SKM-1 treated with dmso at 0.1 percent for 144 hours (cell line): ENCODE results near the gene ZNFX1.
A peak's percentile ranks its signal among the peaks of the same experiment; 100 is the strongest.

Experiments
- DNase-seq: peaks from one replicate; lab custom pipeline; 2025; ENCODE audit not compliant: unreplicated experiment; lab: John Stamatoyannopoulos, UW

Gene ZNFX1

DNA sequence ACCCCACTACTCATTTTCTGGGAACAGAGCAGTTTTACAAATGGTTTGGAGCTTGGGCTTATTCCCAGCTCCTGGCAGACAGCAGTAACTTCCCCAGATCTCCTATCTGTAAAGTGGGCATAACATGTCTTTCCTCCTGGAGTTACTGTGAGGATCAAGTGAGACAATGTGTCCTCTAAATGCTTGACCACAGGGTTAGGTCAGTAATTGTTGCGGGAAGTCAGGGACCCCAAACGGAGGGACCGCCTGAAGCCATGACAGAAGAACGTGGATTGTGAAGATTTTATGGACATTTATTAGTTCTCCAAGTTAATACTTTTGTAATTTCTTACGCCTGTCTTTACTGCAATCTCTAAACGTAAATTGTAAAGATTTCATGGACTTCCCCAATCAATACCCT is 15.3 kb upstream of the ZNFX1 start:
- DNase-seq = no peak

DNA sequence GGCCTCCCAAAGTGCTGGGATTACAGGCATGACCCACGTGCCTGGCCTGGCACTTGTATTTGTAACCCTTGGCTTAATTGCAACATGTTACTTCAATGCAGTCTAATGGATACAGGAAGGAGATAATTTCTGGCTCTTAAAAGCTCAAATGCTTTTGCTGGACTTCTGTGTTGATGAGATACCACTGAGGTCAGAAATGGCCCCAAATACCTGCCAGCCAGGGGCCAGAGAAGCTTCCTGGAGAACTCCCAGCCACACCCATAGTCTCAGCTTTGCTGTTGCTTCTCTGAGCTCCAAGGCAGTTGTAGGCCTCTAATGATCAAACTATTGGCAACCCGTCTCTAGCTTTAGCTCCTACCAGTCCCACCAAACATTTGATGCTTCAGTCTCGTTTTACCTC is 14.2 kb upstream of the ZNFX1 start:
- no peak for DNase-seq

DNA sequence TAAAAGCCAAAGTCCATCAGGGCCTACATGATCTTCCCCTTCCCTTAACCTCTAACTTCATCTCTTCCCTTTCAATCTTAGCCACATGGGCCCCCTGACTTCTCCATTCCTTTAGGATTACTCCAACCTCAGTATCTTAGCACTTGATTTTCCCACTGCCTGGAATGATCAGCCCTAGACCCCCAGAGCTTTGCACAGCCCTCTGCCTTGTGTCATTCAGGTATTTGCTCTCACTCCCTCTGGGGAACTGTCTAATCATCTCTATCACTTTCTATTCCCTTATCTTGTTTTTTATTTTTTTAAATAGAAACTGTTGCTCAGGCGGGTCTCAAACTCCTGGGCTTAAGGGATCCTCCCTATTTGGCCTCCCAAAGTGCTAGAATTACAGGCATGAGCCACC is 13.3 kb upstream of the ZNFX1 start:
- no peak for DNase-seq

DNA sequence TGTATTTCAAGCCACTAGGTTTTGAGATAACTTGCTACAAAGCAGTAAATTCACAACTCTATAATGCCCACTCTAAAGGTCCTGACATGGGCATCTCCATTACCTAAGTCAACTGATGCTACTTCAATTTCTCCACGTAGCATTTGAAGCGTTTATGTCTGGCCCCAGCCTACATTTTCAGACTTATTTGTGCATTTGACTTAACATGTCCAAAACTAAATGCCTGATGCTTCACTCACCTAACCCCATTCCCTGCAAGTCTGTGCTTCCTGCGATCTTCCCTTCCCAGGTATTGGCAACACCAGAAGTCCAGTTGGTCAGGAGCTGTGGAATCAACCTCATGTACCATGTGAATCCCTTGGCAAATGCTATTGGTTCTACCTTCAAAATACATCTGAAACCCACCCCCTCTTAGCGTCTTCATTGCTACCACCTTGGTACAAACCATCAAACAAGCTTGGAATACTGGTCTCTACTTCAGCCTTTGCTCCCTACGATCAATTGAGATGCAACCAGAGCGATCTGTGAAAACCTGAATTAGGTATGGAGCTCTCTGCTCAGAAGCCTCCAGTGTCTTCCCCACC is 12.8 kb upstream of the ZNFX1 start:
- no peak for DNase-seq

DNA sequence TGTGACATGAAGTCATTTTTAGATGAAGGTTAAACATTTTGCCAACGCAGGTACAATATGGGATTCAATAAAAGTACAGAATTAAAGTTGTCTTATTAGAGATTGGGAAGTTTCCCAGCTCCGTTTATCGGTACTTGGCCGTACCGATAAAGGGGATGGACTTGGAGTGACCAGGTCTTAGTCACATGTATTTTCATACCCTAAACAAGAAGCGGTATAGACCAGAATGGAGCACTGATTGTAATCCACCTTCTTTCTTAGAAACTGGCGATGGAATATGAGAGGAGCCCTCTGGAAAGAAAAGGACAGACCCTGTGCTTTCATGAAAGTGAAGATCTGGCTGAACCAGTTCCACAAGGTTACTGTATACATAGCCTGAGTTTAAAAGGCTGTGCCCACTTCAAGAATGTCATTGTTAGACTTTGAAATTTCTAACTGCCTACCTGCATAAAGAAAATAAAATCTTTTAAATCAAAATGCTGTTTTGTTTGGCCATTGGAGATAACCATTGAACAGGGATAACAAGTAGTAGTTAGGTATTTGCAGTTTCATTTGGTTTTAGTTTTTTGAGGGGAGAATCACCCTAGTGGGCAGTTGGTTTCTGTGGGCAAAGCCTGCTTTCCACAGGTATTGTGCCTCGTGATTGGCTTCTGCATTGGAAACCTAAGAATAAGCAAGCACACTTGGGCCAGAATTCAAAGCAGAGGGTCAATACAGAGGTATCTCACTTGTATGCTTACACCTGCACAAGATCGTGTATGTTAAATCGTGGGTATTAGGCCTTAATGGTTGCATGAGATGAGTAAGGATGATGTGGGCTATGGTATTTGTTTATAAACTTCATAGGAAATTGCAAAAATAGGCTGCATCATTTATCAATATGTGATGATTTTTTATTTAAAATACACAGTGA is 11.2 kb upstream of the ZNFX1 start:
- no peak for DNase-seq

DNA sequence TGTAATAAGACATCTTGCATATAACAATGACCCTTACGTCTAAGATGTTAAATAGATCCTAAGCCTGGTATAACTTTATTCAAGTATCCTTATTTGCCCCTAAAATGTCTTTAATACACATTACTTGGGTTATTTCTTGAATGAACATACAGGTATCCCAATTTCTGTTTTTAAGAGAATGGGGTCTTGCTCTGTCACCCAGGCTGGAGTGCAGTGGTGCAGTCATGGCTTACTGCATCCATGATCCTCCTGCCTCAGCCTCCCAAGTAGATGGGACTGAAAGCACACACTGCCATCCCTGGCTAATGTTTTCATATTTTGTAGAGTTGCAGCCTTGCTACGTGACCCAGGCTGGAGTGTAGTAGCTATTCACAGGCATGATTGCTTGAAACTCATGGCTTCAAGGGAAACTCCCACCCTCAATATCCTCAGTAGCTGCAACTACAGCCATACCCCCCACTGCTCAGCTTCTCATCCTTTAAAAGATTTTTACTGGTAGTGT is 10.4 kb upstream of the ZNFX1 start:
- no peak for DNase-seq

DNA sequence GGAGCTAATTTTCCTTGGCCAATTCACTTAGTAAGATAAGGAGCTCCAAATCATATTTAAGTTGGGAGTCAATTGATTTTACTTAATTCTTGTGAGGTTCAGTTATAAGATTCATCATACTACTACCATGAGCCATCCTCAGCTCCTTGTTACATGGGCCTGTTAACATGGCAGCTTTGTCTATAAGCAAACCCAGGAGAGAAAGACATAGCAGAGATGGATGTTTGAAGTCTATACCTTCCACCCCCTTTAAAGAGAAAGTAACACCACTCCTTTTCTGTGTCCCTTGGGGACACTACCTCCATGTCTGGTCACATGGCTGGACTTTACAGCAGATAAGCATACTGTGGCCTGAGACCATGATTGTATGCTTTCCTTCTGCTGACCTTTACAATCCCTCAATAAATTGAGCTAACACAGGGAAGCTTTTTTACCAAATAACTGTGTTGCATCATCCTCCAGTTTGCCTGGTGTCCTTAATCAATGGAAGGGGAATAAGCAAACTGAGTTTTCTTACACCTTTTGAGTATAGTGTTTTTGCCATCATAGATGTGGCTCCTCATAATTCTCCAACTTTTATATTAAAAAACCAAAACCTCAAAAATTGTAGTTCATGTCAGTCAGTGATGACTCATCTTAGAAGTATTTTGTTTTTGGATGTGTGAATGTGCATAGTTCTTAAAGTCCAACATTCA is 9.8 kb upstream of the ZNFX1 start:
- no peak for DNase-seq

DNA sequence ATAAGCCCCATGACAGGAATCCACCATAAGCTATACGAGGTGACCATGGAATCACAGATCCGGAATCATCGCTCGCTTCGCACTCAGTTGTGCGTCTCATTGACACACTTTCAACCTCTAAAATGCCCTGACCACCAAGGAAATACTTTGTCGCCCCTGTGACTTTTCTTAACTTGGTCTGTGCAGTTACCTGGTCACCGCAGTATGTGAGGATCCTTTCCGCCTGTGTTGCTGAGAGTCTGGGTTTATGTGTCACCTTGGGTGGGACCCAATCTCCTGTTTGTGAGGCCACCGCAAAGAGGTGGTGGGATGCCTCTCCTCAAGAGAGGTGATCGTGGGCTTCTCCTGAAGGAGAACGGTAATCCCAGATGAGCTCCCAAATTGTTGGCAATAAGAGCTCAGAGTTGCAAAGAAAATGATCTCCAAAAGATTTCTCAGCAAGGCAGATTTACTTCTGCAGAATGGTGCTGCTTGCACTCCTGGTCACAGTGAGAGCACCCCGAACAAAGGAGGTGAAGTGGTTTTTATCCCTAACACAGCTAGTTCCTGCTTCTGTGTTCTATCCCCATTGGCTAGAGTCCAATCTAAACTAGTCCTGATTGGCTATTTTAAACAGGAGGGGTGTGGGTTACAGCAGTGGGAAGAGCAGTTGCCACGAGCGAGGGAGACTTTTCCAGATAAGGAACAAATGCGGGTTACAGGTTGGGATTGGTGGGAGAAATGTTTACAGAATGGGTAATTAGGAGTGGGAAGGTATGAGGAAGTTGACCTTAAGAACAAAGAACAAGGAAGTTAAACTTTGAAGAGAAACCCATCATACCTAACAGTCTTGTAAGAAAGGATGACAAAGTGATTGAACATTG is 9.1 kb upstream of the ZNFX1 start:
- DNase-seq = peak; percentile 72

DNA sequence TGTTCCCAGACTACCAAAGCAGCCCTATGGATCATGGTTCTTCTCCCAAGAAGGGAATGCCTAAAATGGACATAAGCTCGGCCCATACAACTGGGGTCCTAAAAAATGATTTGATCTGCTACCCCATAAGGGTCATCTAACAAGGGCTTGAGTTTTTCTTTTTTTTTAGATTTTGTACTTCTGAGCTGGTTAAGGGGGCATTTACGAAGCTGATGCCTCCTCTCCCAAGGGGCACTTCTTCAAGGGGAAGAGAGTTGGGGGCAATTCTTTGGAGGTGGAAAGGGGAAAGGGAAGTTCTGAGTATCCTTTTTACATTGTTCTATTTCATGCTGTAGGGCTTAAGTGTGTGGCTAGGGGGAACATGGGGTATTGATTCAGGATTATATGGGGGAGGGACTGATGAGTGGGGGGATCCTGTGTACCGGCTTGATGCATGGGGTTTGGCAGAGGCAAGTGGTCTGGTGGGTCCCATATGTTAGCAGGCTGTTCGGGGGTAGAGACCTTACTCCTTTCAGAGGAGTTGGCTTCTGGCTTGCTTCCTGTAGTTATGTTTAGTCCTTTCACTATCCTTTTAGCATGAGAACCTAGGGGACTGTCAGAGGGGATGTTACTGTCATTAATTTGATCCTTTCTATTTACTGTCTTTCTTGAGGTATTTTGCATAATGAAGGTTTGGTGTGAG is 8.1 kb upstream of the ZNFX1 start:
- DNase-seq = no peak

DNA sequence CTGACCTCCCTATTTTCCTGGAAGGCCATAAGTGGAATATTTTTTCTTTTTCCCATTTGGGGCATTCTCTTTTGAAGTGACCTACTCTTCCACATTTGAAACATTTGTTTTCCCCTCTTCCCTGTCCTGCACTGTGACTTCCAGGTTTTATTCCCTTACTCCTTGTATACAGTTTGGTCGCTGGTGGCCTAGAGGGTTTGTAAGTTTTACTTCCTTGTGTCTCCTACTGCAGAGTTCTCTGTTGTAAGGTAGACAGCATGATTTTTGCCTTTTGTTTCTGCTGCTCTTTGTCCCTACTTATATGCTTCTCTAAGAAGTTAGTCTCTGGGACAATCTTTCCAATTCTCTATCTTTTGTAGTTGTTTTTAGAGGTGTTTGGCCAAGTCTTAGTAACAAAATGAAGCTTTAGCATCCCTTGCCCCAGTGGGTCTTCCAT is 7.4 kb upstream of the ZNFX1 start:
- DNase-seq = no peak

DNA sequence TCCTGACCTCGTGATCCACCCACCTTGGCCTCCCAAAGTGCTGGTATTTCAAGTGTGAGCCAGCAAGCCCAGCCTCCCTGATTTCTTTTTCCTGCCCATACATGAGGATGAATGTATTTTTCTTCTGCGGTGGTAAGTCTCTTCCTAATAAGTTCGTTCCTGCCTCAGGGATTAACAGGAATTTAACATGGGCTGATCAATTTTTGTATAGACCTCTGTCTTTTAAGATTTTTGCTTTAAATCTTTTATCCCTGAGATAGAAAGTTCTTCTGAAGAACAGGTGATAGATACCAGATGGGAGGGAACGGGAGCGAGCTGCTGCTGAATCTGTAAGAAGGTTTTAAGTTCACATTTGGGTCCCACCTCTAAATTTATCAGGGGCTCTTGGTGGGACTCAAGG is 7.0 kb upstream of the ZNFX1 start:
- no peak for DNase-seq

DNA sequence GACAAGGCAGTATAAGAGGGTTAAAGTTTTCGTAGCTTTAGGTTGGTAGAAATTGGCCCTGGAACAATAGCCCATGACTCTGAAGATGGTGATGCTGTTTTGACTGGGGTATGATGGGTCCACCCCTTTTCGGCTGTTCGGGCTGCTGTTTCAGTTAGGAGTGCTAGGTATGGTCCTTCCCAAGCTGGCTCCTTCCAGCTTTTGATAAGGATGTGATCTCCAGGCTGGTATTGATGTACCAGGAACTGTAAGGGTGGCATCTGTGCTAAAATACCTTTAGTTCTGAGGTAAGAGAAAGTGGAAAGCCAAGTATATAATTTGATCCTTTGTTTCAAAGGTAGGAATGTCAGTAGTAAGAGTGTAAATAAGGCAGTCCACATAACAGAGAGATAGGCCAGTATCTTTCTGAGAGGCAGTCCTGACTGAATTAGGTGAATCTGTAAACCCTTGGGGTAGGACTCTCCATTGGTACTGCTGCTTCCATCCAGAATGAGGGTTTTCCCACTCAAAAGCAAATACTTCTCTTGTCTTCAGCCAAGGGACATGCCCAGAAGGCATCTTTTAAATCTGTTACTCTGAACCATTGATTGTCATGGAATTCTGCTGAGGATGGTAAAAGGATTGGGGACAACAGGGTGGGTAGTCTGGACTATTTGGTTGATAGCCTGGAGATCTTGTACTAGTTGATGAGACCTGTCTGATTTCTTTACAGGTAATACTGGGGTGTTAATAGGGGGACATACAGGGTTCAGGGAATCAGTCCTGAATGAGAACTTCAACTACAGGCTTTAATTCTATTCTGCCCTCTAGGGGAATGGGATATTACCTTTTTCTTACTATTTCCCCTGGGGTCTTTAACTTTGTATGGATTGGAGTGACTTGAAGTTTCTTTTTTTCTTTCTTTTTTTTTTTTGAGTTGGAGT is 6.1 kb upstream of the ZNFX1 start:
- no peak for DNase-seq

DNA sequence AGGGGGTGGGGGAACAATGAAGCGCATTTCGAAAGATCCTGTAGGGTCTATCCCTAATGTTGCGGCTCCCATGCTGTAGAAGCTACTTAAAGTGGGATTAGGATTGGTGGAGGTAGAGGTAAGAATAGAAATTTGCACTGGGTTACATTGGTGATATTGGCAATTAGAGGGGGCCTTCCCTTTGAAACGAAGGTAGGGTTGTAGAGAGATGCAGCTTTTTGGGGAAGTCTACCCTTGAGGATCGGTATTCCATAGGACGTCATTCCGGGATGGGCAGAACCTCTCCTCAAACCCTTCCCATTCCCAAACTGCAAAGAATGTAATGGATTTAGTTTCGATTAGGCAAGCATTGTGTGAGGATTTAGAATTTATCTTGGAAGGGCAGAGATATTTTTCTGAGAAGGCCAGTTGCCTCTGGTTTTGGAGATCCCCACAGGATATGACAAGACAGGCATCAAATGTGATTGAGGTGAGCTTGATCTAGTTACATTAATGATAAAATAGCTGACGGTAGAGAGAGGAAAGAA is 5.4 kb upstream of the ZNFX1 start:
- no peak for DNase-seq

DNA sequence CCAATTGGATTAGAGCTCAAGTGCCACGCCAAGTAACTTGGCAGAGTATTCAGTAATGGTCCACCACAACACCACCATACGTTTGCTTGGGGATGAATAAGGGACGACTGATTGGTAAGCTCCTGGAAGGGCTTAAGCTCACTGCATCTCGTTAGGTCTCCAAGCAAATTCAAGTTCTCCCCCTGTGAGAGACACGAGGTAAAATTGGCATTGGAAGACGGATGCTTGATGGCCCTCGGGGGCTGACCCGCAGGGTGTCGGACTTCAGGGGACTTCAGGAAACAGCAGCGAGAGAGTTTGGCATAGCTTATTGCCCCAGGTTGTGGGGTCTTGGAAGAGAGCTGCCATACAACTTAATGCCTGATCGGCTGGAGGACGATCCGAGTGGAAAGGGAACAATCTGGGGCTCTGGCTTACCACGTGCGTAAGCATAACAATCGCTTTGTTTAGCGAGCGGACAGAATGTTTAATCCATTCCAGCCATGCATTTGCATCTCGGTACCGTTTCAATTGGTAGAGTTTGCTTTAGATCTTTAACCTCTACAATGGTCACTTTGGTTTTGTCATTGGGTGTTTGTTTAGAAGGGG is 4.8 kb upstream of the ZNFX1 start:
- DNase-seq = no peak

DNA sequence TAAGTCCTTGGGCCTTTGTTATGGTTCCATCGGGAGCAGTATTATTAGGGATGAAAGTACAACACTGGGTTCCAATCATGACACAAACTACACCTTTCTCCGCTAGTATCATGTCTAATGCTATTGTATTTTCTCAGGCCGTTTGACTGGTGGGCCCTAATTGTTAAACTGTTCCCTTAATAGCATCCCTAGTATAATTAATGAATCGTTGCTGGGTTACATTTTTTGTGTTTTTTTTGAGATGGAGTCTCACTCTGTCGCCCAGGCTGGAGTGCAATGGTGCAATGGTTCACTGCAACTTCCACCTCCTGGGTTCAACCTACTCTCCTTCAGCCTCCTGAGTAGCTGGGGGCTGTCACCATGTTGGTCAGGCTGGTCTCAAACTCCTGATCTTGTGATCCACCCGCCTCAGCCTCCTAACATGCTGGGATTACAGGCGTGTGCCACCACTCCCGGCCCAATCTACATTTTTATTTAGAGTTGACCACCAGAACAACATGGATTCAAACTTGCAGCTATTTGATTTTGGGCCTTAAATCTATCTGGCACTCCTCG is 4.1 kb upstream of the ZNFX1 start:
- DNase-seq = no peak

DNA sequence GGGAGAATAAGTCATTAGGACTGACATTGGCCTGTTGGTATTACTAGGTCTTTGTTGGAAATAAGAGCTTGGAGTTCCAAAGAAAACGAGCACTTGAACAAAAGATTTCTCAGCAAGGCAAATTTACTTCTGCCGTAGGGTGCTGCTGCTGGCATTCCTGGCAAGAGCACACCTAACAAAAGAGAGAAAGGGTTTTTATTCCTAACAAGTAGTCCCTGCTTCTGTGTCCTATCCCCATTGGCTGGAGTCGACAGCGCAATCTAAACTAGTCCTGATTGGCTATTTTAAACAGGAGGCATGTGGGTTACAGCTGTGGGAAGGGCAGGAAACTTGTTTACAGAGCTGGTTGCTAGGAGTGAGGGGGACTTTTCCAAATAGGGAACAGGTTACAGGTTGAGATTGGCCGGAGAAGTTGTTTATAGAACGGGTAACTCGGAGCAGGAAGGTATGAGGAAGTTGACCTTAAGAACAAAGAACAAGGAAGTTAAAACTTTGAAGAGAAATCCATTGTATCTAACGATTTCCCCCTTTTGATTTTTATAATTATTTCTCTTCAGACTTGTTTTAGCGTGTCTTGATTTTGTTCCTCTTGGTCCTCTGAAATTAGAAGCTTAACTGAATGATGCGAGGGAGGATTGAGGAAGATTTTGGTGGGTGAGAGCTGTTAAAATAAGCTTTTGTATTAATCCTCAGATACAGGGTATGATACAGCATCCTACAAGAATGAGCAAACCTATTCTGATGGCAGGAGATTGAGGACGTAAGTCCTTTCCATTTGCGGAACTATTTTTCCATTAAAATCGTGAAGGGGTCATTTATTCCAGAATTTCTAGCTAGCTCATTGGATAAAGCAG is 3.4 kb upstream of the ZNFX1 start:
- peak; percentile 94 for DNase-seq

DNA sequence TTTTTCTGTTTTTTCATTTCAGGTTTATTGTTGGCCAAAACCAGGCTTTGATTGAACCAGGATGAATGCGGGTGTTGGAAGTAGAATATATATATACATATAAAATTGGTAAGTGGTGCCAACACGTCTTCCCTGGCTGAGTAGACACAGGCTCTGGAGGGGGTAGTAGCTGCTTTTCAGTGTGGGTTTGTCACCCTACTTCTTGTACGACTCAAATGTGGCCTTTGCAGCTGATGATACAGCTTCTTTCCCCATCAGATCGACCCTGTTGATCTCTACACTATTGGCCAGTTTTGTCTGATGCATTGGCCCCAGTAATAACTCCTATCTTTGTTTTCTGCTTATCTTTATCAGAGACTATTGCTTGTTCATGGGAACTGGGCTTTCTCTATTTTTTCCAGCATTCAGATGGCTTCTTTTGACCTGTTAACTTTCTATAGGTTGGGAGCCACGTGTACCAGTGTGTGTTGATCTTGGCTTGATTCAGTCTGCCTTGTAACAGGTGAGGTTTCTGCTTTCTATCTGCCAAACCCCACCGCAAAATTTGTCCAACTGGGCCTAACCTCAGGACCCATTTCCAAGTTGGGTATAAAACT is 2.7 kb upstream of the ZNFX1 start:
- no peak for DNase-seq
